Endodermal cell (in vitro differentiated cells): ENCODE data around the gene MORN1. TPM values are rescaled to one million over a fixed set of nuclear protein-coding genes. Genes with fewer than 3 reads are reported as not detected.
A peak's percentile ranks its signal among the peaks of the same experiment; 100 is the strongest.

Experiments
- DNase-seq: peaks from one replicate; pipeline ENCODE4 v3.0.0-alpha.2; 2017
- H3K27ac ChIP-seq: 2 replicates; pipeline ENCODE4 v1.5.1; 2013; ENCODE audit warnings: mild to moderate bottlenecking, low read depth, low read length, moderate library complexity
- H3K27me3 ChIP-seq: 2 replicates; pipeline ENCODE4 v1.6.1; 2013; ENCODE audit warnings: mild to moderate bottlenecking, low read length, moderate library complexity; ENCODE audit not compliant: insufficient read depth, control insufficient read depth, poor library complexity, severe bottlenecking
- H3K36me3 ChIP-seq: 2 replicates; pipeline ENCODE4 v1.7.0; 2013; ENCODE audit warnings: mild to moderate bottlenecking, low read length, moderate library complexity; ENCODE audit not compliant: control insufficient read depth, insufficient read depth
- H3K4me1 ChIP-seq: one replicate; pipeline ENCODE4 v1.7.0; 2013; ENCODE audit warnings: low read length; ENCODE audit not compliant: control insufficient read depth, insufficient read depth
- H3K4me3 ChIP-seq: 2 replicates; pipeline ENCODE4 v1.5.1; 2013; ENCODE audit warnings: mild to moderate bottlenecking, low read length, moderate library complexity
- H3K9ac ChIP-seq: 2 replicates; pipeline ENCODE4 v1.6.1; 2013; ENCODE audit warnings: mild to moderate bottlenecking, low read length, moderate library complexity; ENCODE audit not compliant: poor library complexity, severe bottlenecking; ENCODE audit errors: extremely low read depth
- H3K9me3 ChIP-seq: 2 replicates; pipeline ENCODE4 v1.6.1; 2013; ENCODE audit warnings: mild to moderate bottlenecking, low read length, moderate library complexity; ENCODE audit not compliant: control insufficient read depth
- H3K27ac Mint-ChIP-seq: 2 replicates; pipeline ENCODE4 v1.8.0; 2020; ENCODE audit warnings: mixed read lengths
- H3K27me3 Mint-ChIP-seq: 2 replicates; pipeline ENCODE4 v1.8.0; 2021; ENCODE audit warnings: mild to moderate bottlenecking, mixed read lengths; ENCODE audit not compliant: insufficient read depth
- H3K36me3 Mint-ChIP-seq: 2 replicates; pipeline ENCODE4 v1.8.0; 2020; ENCODE audit warnings: low read depth, mixed read lengths
- H3K4me1 Mint-ChIP-seq: 2 replicates; pipeline ENCODE4 v1.8.0; 2020; ENCODE audit warnings: mixed read lengths
- H3K4me3 Mint-ChIP-seq: 2 replicates; pipeline ENCODE4 v1.8.0; 2020; ENCODE audit warnings: mild to moderate bottlenecking, moderate library complexity, mixed read lengths
- H3K9me3 Mint-ChIP-seq: 2 replicates; pipeline ENCODE4 v1.8.0; 2020; ENCODE audit warnings: mild to moderate bottlenecking, mixed read lengths
- CTCF ChIP-seq: fragments of 200-600 bp; sonication (generic); conservative IDR thresholded peaks from 2 replicates; pipeline ENCODE4 v1.5.0; 2021; ENCODE audit warnings: antibody characterized with exemption, mild to moderate bottlenecking
- WGBS, 2 experiments: methylation state at CpG; one replicate each; pipeline versions ENCODE4 v1.1.5 to v1.1.7; 2013; ENCODE audit warnings: missing lambda C conversion rate in 2 of 2, mixed read lengths in 1 of 2; ENCODE audit not compliant: insufficient coverage in 1 of 2, insufficient read length in 1 of 2; 5-methylcytosine and 5-hydroxymethylcytosine counted together
- total RNA-seq, 2 donors: library from RNA; stranded (reverse); fragmentation: NEBNext Ultra II Directional in 1 of 2; extraction: Animal tissue kit (Norgen Biotek cat#: 25700) in 1 of 2; gene quantifications; 2 replicates in 1 of 2; 3 replicates in 1 of 2; pipeline ENCODE4 v1.2.1, GENCODE V29; 2021

The MORN1 gene
- total RNA-seq, 2 donors from 2014 or later = 21.3 to 24.9 TPM

- Mint-ChIP-seq H3K27ac (no peak overlapping the region), H3K27me3 (peaks cover 6% of the 10 kb centered on the region), H3K36me3 (no peaks in the 10 kb centered on the region), H3K9me3 (peaks cover 32% of the 10 kb centered on the region), H3K4me1 (no peaks in the 10 kb centered on the region), H3K4me3 (no peak overlapping the region)
- no peak for DNase-seq
- 86 to 90% methylated on average over 13 to 18 of the region's 18 CpGs for WGBS, 2 experiments
- no peak overlapping the region for H3K9ac ChIP-seq
- no peak for TF ChIP-seq CTCF
- no peaks in the 10 kb centered on the region for H3K27me3 ChIP-seq
- H3K4me3 ChIP-seq = no peak overlapping the region
- no peaks in the 10 kb centered on the region for H3K36me3 ChIP-seq
- no peak overlapping the region for H3K27ac ChIP-seq
- H3K9me3 ChIP-seq = peaks cover 11% of the 10 kb centered on the region
- no peaks in the 10 kb centered on the region for H3K4me1 ChIP-seq
Observed at GRCh38 chr1:2427051-2427450, 35.7 kb upstream of the MORN1 start.

- Mint-ChIP-seq H3K27ac (no peak overlapping the region), H3K9me3 (peaks cover 32% of the 10 kb centered on the region), H3K4me1 (no peaks in the 10 kb centered on the region), H3K36me3 (no peaks in the 10 kb centered on the region), H3K27me3 (peaks cover 6% of the 10 kb centered on the region), H3K4me3 (no peak overlapping the region)
- Histone ChIP-seq H3K4me1 (no peaks in the 10 kb centered on the region), H3K9ac (no peak overlapping the region), H3K9me3 (peaks cover 11% of the 10 kb centered on the region), H3K27me3 (no peaks in the 10 kb centered on the region), H3K27ac (peak overlapping the region; percentile 32), H3K4me3 (no peak overlapping the region), H3K36me3 (no peaks in the 10 kb centered on the region)
- no peak for TF ChIP-seq CTCF
- 81 to 83% methylated on average over 14 to 18 of the region's 18 CpGs for WGBS, 2 experiments
- DNase-seq = no peak
Observed at GRCh38 chr1:2426540-2426939, 35.2 kb upstream of the MORN1 start.

- no peaks in the 10 kb centered on the region for H3K27me3 ChIP-seq
- no peaks in the 10 kb centered on the region for H3K4me1 ChIP-seq
- Mint-ChIP-seq H3K4me3 (no peak overlapping the region), H3K27ac (no peak overlapping the region), H3K9me3 (peaks cover 32% of the 10 kb centered on the region), H3K4me1 (no peaks in the 10 kb centered on the region), H3K27me3 (peaks cover 8% of the 10 kb centered on the region), H3K36me3 (no peaks in the 10 kb centered on the region)
- no peak for DNase-seq
- no peak overlapping the region for H3K4me3 ChIP-seq
- peaks cover 11% of the 10 kb centered on the region for H3K9me3 ChIP-seq
- no peak overlapping the region for H3K27ac ChIP-seq
- H3K9ac ChIP-seq = no peak overlapping the region
- no peaks in the 10 kb centered on the region for H3K36me3 ChIP-seq
- no peak for TF ChIP-seq CTCF
- 91 to 92% methylated on average over 9 to 11 of the region's 11 CpGs for whole genome bisulfite sequencing, 2 experiments
Observed at GRCh38 chr1:2425892-2426291, 34.5 kb upstream of the MORN1 start.
